ENCODE measurements around the gene PHKA1.

GRCh38 chrX:72694170-72694569, 19.9 kb downstream of the PHKA1 start:
- no peak for TF ChIP-seq CTCF (conservative IDR thresholded peaks at IDR 0.05; ENCODE audit: low read depth, low read length)
- no peak for TF ChIP-seq EZH2 (IDR thresholded peaks at IDR 0.05; ENCODE audit: borderline replicate concordance, low read depth, low read length, poor library complexity, severe bottlenecking)

Measured in A673 (cell line).